ENCODE data around the gene VCL. TPM values are rescaled to one million over a fixed set of nuclear protein-coding genes. Genes with fewer than 3 reads are reported as not detected.
A peak's percentile ranks its signal among the peaks of the same experiment; 100 is the strongest.
"Not testable (repeated sequence)": the region's sequence is repeated elsewhere in the genome, so short reads cannot be mapped to it uniquely, and the experiment has no call there.

VCL gene
- total RNA-seq, 2 donors from 2014 or later: 97.2 to 285 TPM

GRCh38 chr10:73954737-73955136, 43.2 kb upstream of the VCL start:
- intact Hi-C loops (cut with DNase I): no loop called here
- Histone ChIP-seq H3K27ac (no peak overlapping the region), H3K27me3 (replicated peaks; ENCODE audit: insufficient read depth) (no peaks in the 10 kb centered on the region), H3K4me1 (replicated peaks) (no peaks in the 10 kb centered on the region), H3K4me3 (no peak overlapping the region), H3K9me3 (no peaks in the 10 kb centered on the region), H3K36me3 (no peaks in the 10 kb centered on the region)
- DNase-seq (ENCODE audit: low spot score): no peak
- 98% methylated on average over 2 of the region's 2 CpGs for WGBS
- TF ChIP-seq POLR2A (IDR thresholded peaks at IDR 0.05) (no peak), CTCF (IDR thresholded peaks at IDR 0.05) (no peak), POLR2AphosphoS5 (IDR thresholded peaks at IDR 0.05) (no peak)

GRCh38 chr10:73955719-73956118, 42.2 kb upstream of the VCL start:
- intact Hi-C loops (cut with DNase I): no loop called here
- Histone ChIP-seq H3K9me3 (no peaks in the 10 kb centered on the region), H3K4me3 (no peak overlapping the region), H3K36me3 (no peaks in the 10 kb centered on the region), H3K27me3 (replicated peaks; ENCODE audit: insufficient read depth) (no peaks in the 10 kb centered on the region), H3K27ac (no peak overlapping the region), H3K4me1 (replicated peaks) (no peaks in the 10 kb centered on the region)
- no peak for DNase-seq (ENCODE audit: low spot score)
- WGBS: 95% methylated on average over 2 of the region's 2 CpGs
- TF ChIP-seq POLR2AphosphoS5 (IDR thresholded peaks at IDR 0.05) (no peak), POLR2A (IDR thresholded peaks at IDR 0.05) (no peak), CTCF (IDR thresholded peaks at IDR 0.05) (no peak)

GRCh38 chr10:73956476-73957359, 41.2 kb upstream of the VCL start:
- Histone ChIP-seq H3K4me1 (replicated peaks) (no peaks in the 10 kb centered on the region), H3K27ac (peak overlapping the region; percentile 48 to 66), H3K9me3 (no peaks in the 10 kb centered on the region), H3K36me3 (no peaks in the 10 kb centered on the region), H3K27me3 (replicated peaks; ENCODE audit: insufficient read depth) (no peaks in the 10 kb centered on the region), H3K4me3 (no peak overlapping the region)
- DNase-seq (ENCODE audit: low spot score): no peak
- no peak for TF ChIP-seq POLR2A (IDR thresholded peaks at IDR 0.05)
- WGBS: 29% methylated on average over 9 of the region's 9 CpGs
- intact Hi-C loops (cut with DNase I): no loop called here

- Histone ChIP-seq H3K27me3 (replicated peaks; ENCODE audit: insufficient read depth) (no peaks in the 10 kb centered on the region), H3K9me3 (no peaks in the 10 kb centered on the region), H3K27ac (no peak overlapping the region), H3K4me1 (replicated peaks) (no peaks in the 10 kb centered on the region), H3K36me3 (no peaks in the 10 kb centered on the region), H3K4me3 (no peak overlapping the region)
- DNase-seq (ENCODE audit: low spot score): no peak
- WGBS: 76% methylated on average over 6 of the region's 6 CpGs
- intact Hi-C loops (cut with DNase I): no loop called here
- TF ChIP-seq POLR2AphosphoS5 (IDR thresholded peaks at IDR 0.05) (no peak), POLR2A (IDR thresholded peaks at IDR 0.05) (no peak), CTCF (IDR thresholded peaks at IDR 0.05) (no peak)
Observed at GRCh38 chr10:73959484-73960243, 38.3 kb upstream of the VCL start.

GRCh38 chr10:73962386-73962785, 35.5 kb upstream of the VCL start:
- no peak for DNase-seq (ENCODE audit: low spot score)
- intact Hi-C loops (cut with DNase I): no loop called here
- H3K9me3 ChIP-seq: no peaks in the 10 kb centered on the region
- no peak overlapping the region for H3K4me3 ChIP-seq
- no peaks in the 10 kb centered on the region for H3K27me3 ChIP-seq (replicated peaks; ENCODE audit: insufficient read depth)
- peaks cover 4% of the 10 kb centered on the region for H3K4me1 ChIP-seq (replicated peaks)
- 88% methylated on average over 2 of the region's 2 CpGs for WGBS
- no peak overlapping the region for H3K27ac ChIP-seq
- no peaks in the 10 kb centered on the region for H3K36me3 ChIP-seq
- TF ChIP-seq POLR2A (IDR thresholded peaks at IDR 0.05): no peak
- TF ChIP-seq CTCF (IDR thresholded peaks at IDR 0.05): no peak
- no peak for TF ChIP-seq POLR2AphosphoS5 (IDR thresholded peaks at IDR 0.05)

- H3K36me3 ChIP-seq; H3K27ac ChIP-seq; H3K4me3 ChIP-seq; H3K27me3 ChIP-seq (replicated peaks; ENCODE audit: insufficient read depth); DNase-seq (ENCODE audit: low spot score); H3K9me3 ChIP-seq; H3K4me1 ChIP-seq (replicated peaks); intact Hi-C loops (cut with DNase I): not testable (repeated sequence)
- 91% methylated on average over 12 of the region's 12 CpGs for WGBS
Observed at GRCh38 chr10:73963533-73963932, 34.4 kb upstream of the VCL start.
